Measurements from ENCODE around the gene UBE2D2.

DNA sequence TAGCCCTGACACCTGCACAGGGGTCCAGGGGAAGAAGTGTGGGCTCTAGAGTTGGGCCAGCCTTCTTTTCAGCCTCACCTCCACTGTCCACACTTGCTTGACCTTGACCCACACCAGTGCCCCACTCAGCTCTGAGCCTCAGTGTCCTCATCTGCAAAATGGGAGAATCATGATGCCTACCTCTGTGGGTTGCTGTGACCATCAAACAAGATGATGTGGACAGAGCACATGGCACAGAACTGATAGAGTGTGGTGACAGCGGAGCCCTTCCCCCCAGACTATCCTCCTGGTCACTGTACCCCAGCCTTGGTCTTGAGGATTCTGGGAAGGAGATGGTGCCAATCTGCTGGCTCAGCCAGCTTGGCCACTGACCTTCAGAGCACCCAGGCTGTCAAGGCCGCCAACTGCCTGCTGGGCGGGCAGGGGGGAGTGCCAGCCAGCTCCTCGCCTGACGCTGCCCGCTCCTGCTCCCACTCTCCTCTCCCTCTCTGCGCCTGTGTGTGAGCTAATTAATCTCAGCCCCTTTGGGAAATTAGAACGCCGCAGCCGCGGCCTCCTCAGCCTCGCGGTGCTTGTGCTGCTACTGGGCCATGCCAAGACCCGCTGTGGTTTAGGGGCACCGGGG, 103.7 kb downstream of the UBE2D2 start:
- no peak for TF ChIP-seq CTCF (IDR thresholded peaks at IDR 0.05 in 4 of 5, conservative IDR thresholded peaks at IDR 0.05 in 1 of 5)
- no peak for TF ChIP-seq POLR2A (IDR thresholded peaks at IDR 0.05)

Measured in gastrocnemius medialis (tissue), 4 donors.